ENCODE results near the gene CCDC187. TPM values are rescaled to one million over a fixed set of nuclear protein-coding genes. Genes with fewer than 3 reads are reported as not detected.

Gene CCDC187
- total and polyA plus RNA-seq, 2 of the 13 experiments (the other 11 are each of a cell fraction or from before 2014, with no cell fraction given) = 0.03 to 0.13 TPM

DNA sequence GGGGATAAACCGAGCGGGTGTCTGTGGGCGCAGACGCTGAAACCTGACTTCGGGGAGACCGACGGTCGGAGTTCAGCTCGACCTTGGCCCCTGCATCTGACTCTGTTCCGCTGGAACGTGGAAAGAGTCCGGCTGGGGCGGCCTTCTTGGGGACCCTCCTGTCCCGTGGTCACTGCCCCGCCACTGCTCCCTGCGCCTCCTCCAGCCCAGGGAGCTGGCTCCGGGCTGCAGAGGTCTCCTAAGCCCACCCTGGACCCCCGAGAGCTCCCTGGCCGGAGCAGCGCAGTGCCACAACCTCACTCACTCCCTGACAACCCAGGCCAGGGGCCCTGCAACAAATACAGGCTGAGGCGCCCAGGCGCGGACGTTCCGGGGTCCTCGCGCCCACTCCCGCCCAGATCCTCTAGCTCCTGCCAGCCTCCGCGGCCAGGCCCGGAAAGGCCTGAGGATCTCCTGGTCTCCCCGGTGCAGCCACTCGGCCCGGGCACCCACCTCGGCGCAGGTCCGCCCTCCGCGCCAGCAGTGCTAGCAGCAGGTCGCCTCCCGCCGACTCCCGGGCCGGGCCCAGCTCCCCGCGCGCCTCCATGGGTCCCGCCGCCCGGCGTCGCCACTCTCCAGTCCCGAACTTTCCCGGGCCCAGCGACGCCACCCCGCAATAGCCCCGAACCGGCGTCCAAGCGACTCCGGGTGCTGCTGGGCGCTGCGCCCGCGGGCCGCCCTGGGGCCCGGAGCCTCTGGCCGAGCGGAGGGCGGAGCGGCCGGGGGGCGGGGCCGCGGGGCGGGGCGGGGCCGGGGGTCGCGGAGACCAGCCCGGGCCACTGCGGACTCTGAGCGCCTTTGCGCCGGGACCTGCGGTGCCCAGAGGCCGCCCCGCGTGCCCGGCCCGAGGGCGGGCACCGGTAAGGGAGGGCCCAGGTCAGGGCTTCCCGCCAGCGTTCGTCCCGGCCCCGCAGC, 101.2 kb downstream of the CCDC187 start:
- Histone ChIP-seq H3K9me3 (ENCODE audit: low read length) (no peaks in the 10 kb centered on the region), H3K9ac (ENCODE audit: insufficient read depth, low read depth, low read length) (no peak overlapping the region), H3K36me3 (replicated peaks in 1 of 2; ENCODE audit: control insufficient read depth in 1 of 2, insufficient read depth in 2 of 2, low read length in 2 of 2) (no peaks in the 10 kb centered on the region), H4K20me1 (ENCODE audit: insufficient read depth, low read length) (peaks cover 38% of the 10 kb centered on the region; the same call in 1 of the 2 replicates), H2AFZ (ENCODE audit: low read length) (no peak overlapping the region), H3K4me2 (ENCODE audit: low read depth, low read length) (no peak overlapping the region), H3K27me3 (ENCODE audit: control insufficient read depth in 1 of 2, insufficient read depth in 2 of 2, low read length in 2 of 2) (peaks cover 13 to 47% of the 10 kb centered on the region in 2 experiments; a peak in 4 of 5 replicates), H3K27ac (ENCODE audit: extremely low read length, insufficient read depth, low read length) (no peak overlapping the region), H3K4me3 (replicated peaks in 1 of 3; ENCODE audit: insufficient read depth in 1 of 3, low read depth in 2 of 3, low read length in 3 of 3) (no peak overlapping the region), H3K79me2 (ENCODE audit: insufficient read depth, low read length) (no peaks in the 10 kb centered on the region), H3K4me1 (ENCODE audit: insufficient read depth, low read length) (peaks cover 12% of the 10 kb centered on the region)
- WGBS (ENCODE audit: low lambda C conversion rate) = 62% methylated on average over 17 of the region's 99 CpGs
- no TSS peak for BruUV-seq (replicated peaks)
- intact Hi-C loops (cut with micrococcal nuclease; ENCODE audit: unreplicated experiment) = no loop called here
- ATAC-seq = no peak
- FAIRE-seq = no peak
- no peak for DNase-seq (ENCODE audit: low spot score)
- in situ Hi-C loops (cut with HindIII; ENCODE audit: extremely low pct_ligation_motif_present, low pct_unique_long_range_greater_than_20kb) = no loop called here
- ChIA-PET CTCF (ENCODE audit: low intra/inter-chr PET ratio, low total read pairs) (no interaction called here), POLR2A (no interaction called here)
- TF ChIP-seq KDM5B (CRISPR knock-in tag; IDR thresholded peaks at IDR 0.05; ENCODE audit: borderline replicate concordance) (no peak), MAF1 (CRISPR knock-in tag; IDR thresholded peaks at IDR 0.05; ENCODE audit: borderline replicate concordance) (no peak), MATR3 (CRISPR knock-in tag; IDR thresholded peaks at IDR 0.05) (no peak), NR2F1 (CRISPR knock-in tag; IDR thresholded peaks at IDR 0.05) (no peak), ZNF781 (CRISPR knock-in tag; IDR thresholded peaks at IDR 0.05; ENCODE audit: borderline replicate concordance, not compliant biosample characterization) (no peak), HOXD1 (CRISPR knock-in tag; IDR thresholded peaks at IDR 0.05) (no peak), ZIK1 (CRISPR knock-in tag; IDR thresholded peaks at IDR 0.05; ENCODE audit: borderline replicate concordance, low read depth) (no peak), MYC (CRISPR knock-in tag; IDR thresholded peaks at IDR 0.05; ENCODE audit: borderline replicate concordance) (no peak)
- TF ChIP-seq, protein P1, sequence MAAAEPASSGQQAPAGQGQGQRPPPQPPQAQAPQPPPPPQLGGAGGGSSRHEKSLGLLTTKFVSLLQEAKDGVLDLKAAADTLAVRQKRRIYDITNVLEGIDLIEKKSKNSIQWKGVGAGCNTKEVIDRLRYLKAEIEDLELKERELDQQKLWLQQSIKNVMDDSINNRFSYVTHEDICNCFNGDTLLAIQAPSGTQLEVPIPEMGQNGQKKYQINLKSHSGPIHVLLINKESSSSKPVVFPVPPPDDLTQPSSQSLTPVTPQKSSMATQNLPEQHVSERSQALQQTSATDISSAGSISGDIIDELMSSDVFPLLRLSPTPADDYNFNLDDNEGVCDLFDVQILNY (CRISPR knock-in tag; conservative IDR thresholded peaks at IDR 0.05) = no peak
- TF ChIP-seq, protein P2, sequence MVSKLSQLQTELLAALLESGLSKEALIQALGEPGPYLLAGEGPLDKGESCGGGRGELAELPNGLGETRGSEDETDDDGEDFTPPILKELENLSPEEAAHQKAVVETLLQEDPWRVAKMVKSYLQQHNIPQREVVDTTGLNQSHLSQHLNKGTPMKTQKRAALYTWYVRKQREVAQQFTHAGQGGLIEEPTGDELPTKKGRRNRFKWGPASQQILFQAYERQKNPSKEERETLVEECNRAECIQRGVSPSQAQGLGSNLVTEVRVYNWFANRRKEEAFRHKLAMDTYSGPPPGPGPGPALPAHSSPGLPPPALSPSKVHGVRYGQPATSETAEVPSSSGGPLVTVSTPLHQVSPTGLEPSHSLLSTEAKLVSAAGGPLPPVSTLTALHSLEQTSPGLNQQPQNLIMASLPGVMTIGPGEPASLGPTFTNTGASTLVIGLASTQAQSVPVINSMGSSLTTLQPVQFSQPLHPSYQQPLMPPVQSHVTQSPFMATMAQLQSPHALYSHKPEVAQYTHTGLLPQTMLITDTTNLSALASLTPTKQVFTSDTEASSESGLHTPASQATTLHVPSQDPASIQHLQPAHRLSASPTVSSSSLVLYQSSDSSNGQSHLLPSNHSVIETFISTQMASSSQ (IDR thresholded peaks at IDR 0.05; ENCODE audit: low read depth) = no peak
- TF ChIP-seq, protein P2 (CRISPR knock-in tag; IDR thresholded peaks at IDR 0.05; ENCODE audit: borderline replicate concordance) = no peak
- TF ChIP-seq, protein P3, sequence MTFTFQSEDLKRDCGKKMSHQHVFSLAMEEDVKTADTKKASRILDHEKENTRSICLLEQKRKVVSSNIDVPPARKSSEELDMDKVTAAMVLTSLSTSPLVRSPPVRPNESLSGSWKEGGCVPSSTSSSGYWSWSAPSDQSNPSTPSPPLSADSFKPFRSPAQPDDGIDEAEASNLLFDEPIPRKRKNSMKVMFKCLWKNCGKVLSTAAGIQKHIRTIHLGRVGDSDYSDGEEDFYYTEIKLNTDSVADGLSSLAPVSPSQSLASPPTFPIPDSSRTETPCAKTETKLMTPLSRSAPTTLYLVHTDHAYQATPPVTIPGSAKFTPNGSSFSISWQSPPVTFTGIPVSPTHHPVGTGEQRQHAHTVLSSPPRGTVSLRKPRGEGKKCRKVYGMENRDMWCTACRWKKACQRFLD (CRISPR knock-in tag; IDR thresholded peaks at IDR 0.05; ENCODE audit: borderline replicate concordance) = no peak
- TF ChIP-seq, protein P4, sequence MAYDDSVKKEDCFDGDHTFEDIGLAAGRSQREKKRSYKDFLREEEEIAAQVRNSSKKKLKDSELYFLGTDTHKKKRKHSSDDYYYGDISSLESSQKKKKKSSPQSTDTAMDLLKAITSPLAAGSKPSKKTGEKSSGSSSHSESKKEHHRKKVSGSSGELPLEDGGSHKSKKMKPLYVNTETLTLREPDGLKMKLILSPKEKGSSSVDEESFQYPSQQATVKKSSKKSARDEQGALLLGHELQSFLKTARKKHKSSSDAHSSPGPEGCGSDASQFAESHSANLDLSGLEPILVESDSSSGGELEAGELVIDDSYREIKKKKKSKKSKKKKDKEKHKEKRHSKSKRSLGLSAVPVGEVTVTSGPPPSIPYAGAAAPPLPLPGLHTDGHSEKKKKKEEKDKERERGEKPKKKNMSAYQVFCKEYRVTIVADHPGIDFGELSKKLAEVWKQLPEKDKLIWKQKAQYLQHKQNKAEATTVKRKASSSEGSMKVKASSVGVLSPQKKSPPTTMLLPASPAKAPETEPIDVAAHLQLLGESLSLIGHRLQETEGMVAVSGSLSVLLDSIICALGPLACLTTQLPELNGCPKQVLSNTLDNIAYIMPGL (CRISPR knock-in tag; IDR thresholded peaks at IDR 0.05; ENCODE audit: borderline replicate concordance in 1 of 2, low read depth in 1 of 2) = no peak
